ENCODE measurements around the gene FREM2. TPM values are rescaled to one million over a fixed set of nuclear protein-coding genes. Genes with fewer than 3 reads are reported as not detected.

FREM2 gene, protein sequence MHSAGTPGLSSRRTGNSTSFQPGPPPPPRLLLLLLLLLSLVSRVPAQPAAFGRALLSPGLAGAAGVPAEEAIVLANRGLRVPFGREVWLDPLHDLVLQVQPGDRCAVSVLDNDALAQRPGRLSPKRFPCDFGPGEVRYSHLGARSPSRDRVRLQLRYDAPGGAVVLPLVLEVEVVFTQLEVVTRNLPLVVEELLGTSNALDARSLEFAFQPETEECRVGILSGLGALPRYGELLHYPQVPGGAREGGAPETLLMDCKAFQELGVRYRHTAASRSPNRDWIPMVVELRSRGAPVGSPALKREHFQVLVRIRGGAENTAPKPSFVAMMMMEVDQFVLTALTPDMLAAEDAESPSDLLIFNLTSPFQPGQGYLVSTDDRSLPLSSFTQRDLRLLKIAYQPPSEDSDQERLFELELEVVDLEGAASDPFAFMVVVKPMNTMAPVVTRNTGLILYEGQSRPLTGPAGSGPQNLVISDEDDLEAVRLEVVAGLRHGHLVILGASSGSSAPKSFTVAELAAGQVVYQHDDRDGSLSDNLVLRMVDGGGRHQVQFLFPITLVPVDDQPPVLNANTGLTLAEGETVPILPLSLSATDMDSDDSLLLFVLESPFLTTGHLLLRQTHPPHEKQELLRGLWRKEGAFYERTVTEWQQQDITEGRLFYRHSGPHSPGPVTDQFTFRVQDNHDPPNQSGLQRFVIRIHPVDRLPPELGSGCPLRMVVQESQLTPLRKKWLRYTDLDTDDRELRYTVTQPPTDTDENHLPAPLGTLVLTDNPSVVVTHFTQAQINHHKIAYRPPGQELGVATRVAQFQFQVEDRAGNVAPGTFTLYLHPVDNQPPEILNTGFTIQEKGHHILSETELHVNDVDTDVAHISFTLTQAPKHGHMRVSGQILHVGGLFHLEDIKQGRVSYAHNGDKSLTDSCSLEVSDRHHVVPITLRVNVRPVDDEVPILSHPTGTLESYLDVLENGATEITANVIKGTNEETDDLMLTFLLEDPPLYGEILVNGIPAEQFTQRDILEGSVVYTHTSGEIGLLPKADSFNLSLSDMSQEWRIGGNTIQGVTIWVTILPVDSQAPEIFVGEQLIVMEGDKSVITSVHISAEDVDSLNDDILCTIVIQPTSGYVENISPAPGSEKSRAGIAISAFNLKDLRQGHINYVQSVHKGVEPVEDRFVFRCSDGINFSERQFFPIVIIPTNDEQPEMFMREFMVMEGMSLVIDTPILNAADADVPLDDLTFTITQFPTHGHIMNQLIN (N-terminal part only)
- total RNA-seq = 17.8 and 21.2 TPM in 2 replicates
- polyA plus RNA-seq = 2.2 and 2.3 TPM in 2 replicates

DNA sequence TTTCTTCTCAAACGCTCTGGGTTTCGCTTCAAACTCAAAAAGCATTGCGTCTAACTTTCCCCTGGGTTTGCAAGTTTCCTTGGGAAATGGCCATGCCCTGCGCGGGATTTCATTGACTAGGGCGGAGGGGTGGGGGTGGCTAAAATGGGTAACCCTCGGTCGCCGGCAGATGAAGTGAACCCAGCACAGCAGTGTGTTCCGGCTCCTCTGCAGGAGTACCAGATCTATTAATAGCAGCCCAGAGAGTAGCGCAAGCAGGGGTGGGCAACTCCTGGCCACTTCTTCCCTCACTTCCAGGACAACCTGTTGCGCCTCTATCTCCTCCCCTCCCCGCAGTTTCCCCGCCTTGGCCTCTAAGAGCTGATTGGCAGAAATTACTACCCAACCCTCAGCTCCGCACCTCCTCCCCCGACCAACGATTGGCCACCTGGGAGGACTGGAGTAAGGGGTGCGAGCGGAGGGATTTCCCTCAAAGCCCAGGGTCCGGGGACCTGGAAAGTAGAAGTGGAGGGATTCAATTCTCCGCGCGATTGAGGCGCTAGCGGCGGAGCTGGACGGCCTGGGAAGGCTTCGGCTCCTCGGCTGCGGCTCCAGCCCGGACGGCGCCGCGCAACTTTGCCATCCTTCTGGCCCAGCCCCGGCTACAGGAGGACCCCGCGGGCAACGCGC lies at the start of gene FREM2:
FREM2 (plus strand) TSS at position 501 of the 669 bp plus-strand sequence. CDS start 268 bp downstream, outside the sequence.
- H3K4me2 ChIP-seq = peak within 1 kb of the TSS; percentile 98
- no peaks in the 10 kb centered on the region for H3K9me2 ChIP-seq (replicated peaks; ENCODE audit: insufficient read depth)
- no peaks in the 10 kb centered on the region for H3K36me3 ChIP-seq (replicated peaks; ENCODE audit: insufficient read depth, low read depth)
- peak within 1 kb of the TSS; percentile 21 for H3K27ac ChIP-seq
- H2AFZ ChIP-seq = peak within 1 kb of the TSS; percentile 64
- H3K9me3 ChIP-seq (ENCODE audit: low read depth) = no peaks in the 10 kb centered on the region
- TF ChIP-seq EZH2phosphoT487 (IDR thresholded peaks at IDR 0.05; ENCODE audit: low read depth, severe bottlenecking, unreplicated experiment) (no peak), EZH2 (IDR thresholded peaks at IDR 0.05; ENCODE audit: borderline replicate concordance) (no peak)
- TF ChIP-seq, protein P1, sequence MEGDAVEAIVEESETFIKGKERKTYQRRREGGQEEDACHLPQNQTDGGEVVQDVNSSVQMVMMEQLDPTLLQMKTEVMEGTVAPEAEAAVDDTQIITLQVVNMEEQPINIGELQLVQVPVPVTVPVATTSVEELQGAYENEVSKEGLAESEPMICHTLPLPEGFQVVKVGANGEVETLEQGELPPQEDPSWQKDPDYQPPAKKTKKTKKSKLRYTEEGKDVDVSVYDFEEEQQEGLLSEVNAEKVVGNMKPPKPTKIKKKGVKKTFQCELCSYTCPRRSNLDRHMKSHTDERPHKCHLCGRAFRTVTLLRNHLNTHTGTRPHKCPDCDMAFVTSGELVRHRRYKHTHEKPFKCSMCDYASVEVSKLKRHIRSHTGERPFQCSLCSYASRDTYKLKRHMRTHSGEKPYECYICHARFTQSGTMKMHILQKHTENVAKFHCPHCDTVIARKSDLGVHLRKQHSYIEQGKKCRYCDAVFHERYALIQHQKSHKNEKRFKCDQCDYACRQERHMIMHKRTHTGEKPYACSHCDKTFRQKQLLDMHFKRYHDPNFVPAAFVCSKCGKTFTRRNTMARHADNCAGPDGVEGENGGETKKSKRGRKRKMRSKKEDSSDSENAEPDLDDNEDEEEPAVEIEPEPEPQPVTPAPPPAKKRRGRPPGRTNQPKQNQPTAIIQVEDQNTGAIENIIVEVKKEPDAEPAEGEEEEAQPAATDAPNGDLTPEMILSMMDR (IDR thresholded peaks at IDR 0.05; ENCODE audit: poor library complexity) = no peak
- peaks cover 11% of the 10 kb centered on the region for H3K4me1 ChIP-seq (ENCODE audit: insufficient read depth)
- H4K20me1 ChIP-seq (ENCODE audit: insufficient read depth, poor library complexity, severe bottlenecking) = no peaks in the 10 kb centered on the region
- peak within 1 kb of the TSS; percentile 67 for H3K4me3 ChIP-seq
- H3K27me3 ChIP-seq = no peaks in the 10 kb centered on the region
- H3K79me2 ChIP-seq = peaks cover 15% of the 10 kb centered on the region
- DNase-seq (ENCODE audit: low spot score) = peak; percentile 88
- 2% methylated on average over 39 of the region's 40 CpGs for whole genome bisulfite sequencing (ENCODE audit: low lambda C conversion rate, missing lambda C conversion rate)

DNA sequence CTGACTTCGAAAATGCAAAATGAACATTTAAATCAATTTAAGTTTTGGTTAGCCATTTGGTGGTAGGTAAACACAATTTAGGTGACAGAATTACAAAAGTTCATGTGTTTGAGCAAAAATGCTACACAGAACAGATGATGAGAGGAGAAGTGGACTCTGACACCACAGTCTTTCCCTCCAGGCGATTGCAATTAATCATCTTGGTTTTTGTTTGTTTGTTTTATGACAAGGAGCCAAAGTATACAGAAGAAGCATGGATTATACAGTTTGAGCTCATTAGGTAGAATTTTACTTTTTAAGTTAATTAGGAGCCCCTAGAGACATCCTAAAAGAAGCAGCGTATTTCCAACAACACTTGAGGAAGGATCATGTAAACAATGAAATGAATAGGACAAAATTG lies 49.3 kb upstream of the FREM2 start:
- Histone ChIP-seq H2AFZ (no peak overlapping the region), H3K27ac (peak overlapping the region; percentile 50), H3K4me1 (ENCODE audit: insufficient read depth) (peaks cover 21% of the 10 kb centered on the region), H4K20me1 (ENCODE audit: insufficient read depth, poor library complexity, severe bottlenecking) (no peaks in the 10 kb centered on the region), H3K4me2 (peak overlapping the region; percentile 22), H3K9me3 (ENCODE audit: low read depth) (no peaks in the 10 kb centered on the region), H3K9me2 (replicated peaks; ENCODE audit: insufficient read depth) (no peaks in the 10 kb centered on the region), H3K79me2 (no peaks in the 10 kb centered on the region), H3K27me3 (no peaks in the 10 kb centered on the region), H3K36me3 (replicated peaks; ENCODE audit: insufficient read depth, low read depth) (no peaks in the 10 kb centered on the region), H3K4me3 (no peak overlapping the region)
- no peak for TF ChIP-seq EZH2phosphoT487 (IDR thresholded peaks at IDR 0.05; ENCODE audit: low read depth, severe bottlenecking, unreplicated experiment)
- WGBS (ENCODE audit: low lambda C conversion rate, missing lambda C conversion rate) = 71% methylated on average over 3 of the region's 3 CpGs
- DNase-seq (ENCODE audit: low spot score) = no peak

DNA sequence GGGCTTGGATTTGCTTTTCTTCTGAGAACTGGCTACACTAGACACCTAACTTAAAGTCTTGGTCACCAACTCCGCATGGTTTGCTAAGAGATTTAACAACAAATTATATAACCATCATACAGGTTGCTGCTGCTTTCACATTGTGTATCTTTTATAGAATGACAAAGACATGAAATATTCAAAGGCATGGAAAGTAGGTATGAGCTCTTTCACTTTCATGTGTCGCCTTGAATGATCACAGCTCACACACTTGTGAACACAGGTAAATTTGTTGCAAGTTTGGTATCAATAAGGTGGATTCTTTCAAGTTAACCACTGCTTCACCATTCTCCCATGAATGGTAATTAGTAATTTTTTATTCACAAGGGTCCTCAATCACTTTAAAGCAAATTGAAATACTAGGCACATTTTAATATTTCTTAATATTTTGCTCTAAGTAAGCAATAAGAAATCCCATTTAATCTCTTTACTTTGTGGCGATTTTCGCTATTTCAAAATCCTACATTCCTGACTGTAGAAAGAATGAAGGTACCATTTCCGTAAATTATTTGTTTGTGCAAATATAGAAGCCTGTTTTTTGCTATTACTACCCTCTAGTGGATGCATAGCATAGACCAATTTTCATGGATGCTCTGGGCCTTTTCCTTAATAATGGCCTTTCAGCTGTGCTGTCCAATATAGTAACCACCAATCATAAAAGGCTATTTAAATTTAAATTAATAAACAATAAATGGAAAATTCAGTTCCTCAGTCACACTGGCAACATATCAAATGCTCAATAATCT lies 45.5 kb upstream of the FREM2 start:
- Histone ChIP-seq H3K9me2 (replicated peaks; ENCODE audit: insufficient read depth) (no peaks in the 10 kb centered on the region), H3K9me3 (ENCODE audit: low read depth) (no peaks in the 10 kb centered on the region), H3K27me3 (no peaks in the 10 kb centered on the region), H3K4me3 (no peak overlapping the region), H3K36me3 (replicated peaks; ENCODE audit: insufficient read depth, low read depth) (no peaks in the 10 kb centered on the region), H4K20me1 (ENCODE audit: insufficient read depth, poor library complexity, severe bottlenecking) (no peaks in the 10 kb centered on the region), H3K79me2 (no peaks in the 10 kb centered on the region), H3K4me1 (ENCODE audit: insufficient read depth) (peaks cover 16% of the 10 kb centered on the region), H3K4me2 (no peak overlapping the region), H3K27ac (no peak overlapping the region), H2AFZ (no peak overlapping the region)
- 94% methylated on average over 5 of the region's 5 CpGs for WGBS (ENCODE audit: low lambda C conversion rate, missing lambda C conversion rate)
- no peak for DNase-seq (ENCODE audit: low spot score)
- TF ChIP-seq EZH2phosphoT487 (IDR thresholded peaks at IDR 0.05; ENCODE audit: low read depth, severe bottlenecking, unreplicated experiment) = no peak
- TF ChIP-seq, protein P1 (IDR thresholded peaks at IDR 0.05; ENCODE audit: poor library complexity) = peak; percentile 41

Measured in hepatocyte (in vitro differentiated cells).